Uterus (tissue), 2 donors: ENCODE measurements around the gene KRT82.

Experiments used
- CTCF ChIP-seq, 4 experiments: fragments of 200-600 bp in 2 of 4; fragments of 450-650 bp in 2 of 4; sonication (generic) in 2 of 4; IDR thresholded peaks; one replicate each; pipeline ENCODE4 v1.5.1; 2016 to 2019; ENCODE audit warnings: antibody characterized with exemption in 4 of 4, mild to moderate bottlenecking in 2 of 4, moderate library complexity in 1 of 4
- POLR2A ChIP-seq, 2 donors: fragments of 450-650 bp; IDR thresholded peaks; one replicate each; pipeline ENCODE4 v1.6.1; 2016; ENCODE audit warnings: antibody characterized with exemption in 2 of 2, mild to moderate bottlenecking in 1 of 2, moderate library complexity in 1 of 2

DNA sequence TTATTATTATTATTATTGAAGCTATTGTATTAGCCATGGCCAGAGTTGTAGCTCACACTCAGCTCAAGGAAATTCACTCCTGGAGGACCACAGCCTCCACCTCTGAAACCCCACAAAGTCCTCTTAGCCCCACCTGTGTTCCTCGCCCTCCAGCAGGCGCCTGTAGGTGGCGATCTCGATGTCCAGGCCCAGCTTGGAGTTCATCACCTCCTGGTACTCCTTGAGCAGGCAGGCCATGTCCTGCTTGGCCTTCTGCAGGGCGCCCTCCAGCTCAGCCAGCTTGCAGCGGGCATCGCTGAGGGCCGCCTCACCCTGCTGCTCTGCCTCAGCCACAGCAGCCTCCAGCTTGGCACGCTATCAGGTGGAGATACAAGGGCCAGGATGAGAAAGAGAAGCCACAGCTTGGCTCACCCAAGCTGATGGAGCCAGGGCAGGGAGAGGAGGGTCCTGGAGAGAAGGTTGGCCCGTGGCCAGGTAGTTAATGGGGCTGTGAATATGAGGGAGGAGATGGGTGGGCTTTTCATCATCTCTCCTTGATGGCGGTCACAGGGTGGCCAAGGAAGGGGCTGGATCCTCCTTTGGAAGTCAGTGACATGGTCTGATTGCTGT is 43.9 kb downstream of the KRT82 start:
- no peak for TF ChIP-seq CTCF (IDR thresholded peaks at IDR 0.05)
- TF ChIP-seq POLR2A (IDR thresholded peaks at IDR 0.05) = no peak
